Measurements from ENCODE around the gene CASP5.
A peak's percentile ranks its signal among the peaks of the same experiment; 100 is the strongest.

CASP5 gene

GRCh38 chr11:105027678-105028077, 4.7 kb upstream of the CASP5 start:
- TF ChIP-seq, protein P1, sequence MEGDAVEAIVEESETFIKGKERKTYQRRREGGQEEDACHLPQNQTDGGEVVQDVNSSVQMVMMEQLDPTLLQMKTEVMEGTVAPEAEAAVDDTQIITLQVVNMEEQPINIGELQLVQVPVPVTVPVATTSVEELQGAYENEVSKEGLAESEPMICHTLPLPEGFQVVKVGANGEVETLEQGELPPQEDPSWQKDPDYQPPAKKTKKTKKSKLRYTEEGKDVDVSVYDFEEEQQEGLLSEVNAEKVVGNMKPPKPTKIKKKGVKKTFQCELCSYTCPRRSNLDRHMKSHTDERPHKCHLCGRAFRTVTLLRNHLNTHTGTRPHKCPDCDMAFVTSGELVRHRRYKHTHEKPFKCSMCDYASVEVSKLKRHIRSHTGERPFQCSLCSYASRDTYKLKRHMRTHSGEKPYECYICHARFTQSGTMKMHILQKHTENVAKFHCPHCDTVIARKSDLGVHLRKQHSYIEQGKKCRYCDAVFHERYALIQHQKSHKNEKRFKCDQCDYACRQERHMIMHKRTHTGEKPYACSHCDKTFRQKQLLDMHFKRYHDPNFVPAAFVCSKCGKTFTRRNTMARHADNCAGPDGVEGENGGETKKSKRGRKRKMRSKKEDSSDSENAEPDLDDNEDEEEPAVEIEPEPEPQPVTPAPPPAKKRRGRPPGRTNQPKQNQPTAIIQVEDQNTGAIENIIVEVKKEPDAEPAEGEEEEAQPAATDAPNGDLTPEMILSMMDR (IDR thresholded peaks at IDR 0.05; ENCODE audit: low read depth, low read length) = no peak
- no peak for DNase-seq (ENCODE audit: low read depth in 2 of 2)
- no peak overlapping the region for H3K4me3 ChIP-seq (replicated peaks in 1 of 2; ENCODE audit: low read depth in 2 of 2, low read length in 2 of 2)

DNA sequence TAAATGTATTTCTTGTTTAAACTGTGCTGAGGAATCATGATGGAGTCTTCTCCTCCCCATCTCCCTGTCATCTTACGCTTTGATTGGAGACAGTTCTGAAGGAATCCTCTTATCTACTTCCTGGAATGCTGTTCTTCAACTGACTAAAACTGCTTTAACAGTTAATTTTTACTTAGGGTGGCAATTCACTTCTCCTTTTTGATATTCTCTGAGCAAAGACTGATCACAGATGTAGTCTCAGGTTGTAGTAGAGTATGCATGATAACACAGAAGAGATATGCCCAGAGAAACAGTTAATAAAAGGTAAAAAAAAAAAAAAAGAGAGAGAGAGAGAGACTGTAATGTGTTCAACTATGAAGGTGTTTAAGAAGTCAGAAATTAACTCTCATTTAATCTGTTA, 1.4 kb upstream of the CASP5 start:
- TF ChIP-seq, protein P1 (IDR thresholded peaks at IDR 0.05; ENCODE audit: low read depth, low read length) = no peak
- H3K4me3 ChIP-seq (replicated peaks in 1 of 2; ENCODE audit: low read depth in 2 of 2, low read length in 2 of 2) = no peak overlapping the region
- no peak for DNase-seq (ENCODE audit: low read depth in 2 of 2)

GRCh38 chr11:105022527-105022926, 441 bp downstream of the CASP5 start:
- TF ChIP-seq, protein P1 (IDR thresholded peaks at IDR 0.05; ENCODE audit: low read depth, low read length) = no peak
- no peak for DNase-seq (ENCODE audit: low read depth in 2 of 2)
- no peak overlapping the region for H3K4me3 ChIP-seq (replicated peaks in 1 of 2; ENCODE audit: low read depth in 2 of 2, low read length in 2 of 2)

- DNase-seq (ENCODE audit: low read depth in 2 of 2) = no peak
- H3K4me3 ChIP-seq (replicated peaks in 1 of 2; ENCODE audit: low read depth in 2 of 2, low read length in 2 of 2) = no peak overlapping the region
- TF ChIP-seq, protein P1 (IDR thresholded peaks at IDR 0.05; ENCODE audit: low read depth, low read length) = no peak
Measured at GRCh38 chr11:105007463-105007862, 15.5 kb downstream of the CASP5 start.

GRCh38 chr11:105005451-105005845, 17.5 kb downstream of the CASP5 start:
- no peak overlapping the region for H3K4me3 ChIP-seq (replicated peaks in 1 of 2; ENCODE audit: low read depth in 2 of 2, low read length in 2 of 2)
- TF ChIP-seq, protein P1 (IDR thresholded peaks at IDR 0.05; ENCODE audit: low read depth, low read length) = no peak
- DNase-seq (ENCODE audit: low read depth in 2 of 2) = no peak

GRCh38 chr11:105004021-105004420, 18.9 kb downstream of the CASP5 start:
- TF ChIP-seq, protein P1 (IDR thresholded peaks at IDR 0.05; ENCODE audit: low read depth, low read length) = no peak
- no peak overlapping the region for H3K4me3 ChIP-seq (replicated peaks in 1 of 2; ENCODE audit: low read depth in 2 of 2, low read length in 2 of 2)
- peak; percentile 48 to 56 for DNase-seq (ENCODE audit: low read depth in 2 of 2)

DNA sequence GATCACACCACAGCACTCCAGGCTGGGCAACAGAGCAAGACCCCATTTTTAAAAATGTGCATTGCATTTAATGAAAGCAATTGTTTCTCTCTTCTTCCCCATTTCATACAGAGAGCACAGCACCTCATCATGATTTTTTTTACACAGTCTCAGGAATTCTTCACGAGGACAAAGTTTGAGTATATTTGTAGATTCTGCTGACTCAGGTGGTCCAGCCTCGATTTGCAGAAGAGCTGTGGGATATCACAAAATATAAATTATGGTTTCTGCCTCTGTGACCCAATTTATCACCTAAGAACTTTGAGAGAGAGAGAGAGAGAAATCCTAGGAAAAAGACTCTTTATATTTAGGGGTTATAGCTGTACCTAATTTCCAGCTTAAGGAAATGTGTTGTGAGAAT, 19.8 kb downstream of the CASP5 start:
- DNase-seq (ENCODE audit: low read depth in 2 of 2) = no peak
- H3K4me3 ChIP-seq (replicated peaks in 1 of 2; ENCODE audit: low read depth in 2 of 2, low read length in 2 of 2) = no peak overlapping the region
- TF ChIP-seq, protein P1 (IDR thresholded peaks at IDR 0.05; ENCODE audit: low read depth, low read length) = no peak
